Measurements from ENCODE around the gene ZNF184. TPM values are rescaled to one million over a fixed set of nuclear protein-coding genes. Genes with fewer than 3 reads are reported as not detected.

Gene ZNF184
- total and polyA plus RNA-seq, 10 of the 15 experiments (the other 5 are each of a cell fraction or from before 2014, with no cell fraction given), result 4.1 to 15.1 (median 8.3) TPM

GRCh38 chr6:27479319-27480182 lies 6.6 kb upstream of the ZNF184 start (continued):
- TF ChIP-seq RELA (IDR thresholded peaks at IDR 0.05; ENCODE audit: borderline replicate concordance, partially characterized antibody) (peak; percentile 61), CREB1 (IDR thresholded peaks at IDR 0.05; ENCODE audit: low read depth) (peak; percentile 90), BACH1 (IDR thresholded peaks at IDR 0.05; ENCODE audit: borderline replicate concordance) (no peak), SRF (IDR thresholded peaks at IDR 0.05; ENCODE audit: low read depth in 2 of 2, low read length in 2 of 2) (no peak), RAD51 (IDR thresholded peaks at IDR 0.05) (no peak), BMI1 (IDR thresholded peaks at IDR 0.05; ENCODE audit: borderline replicate concordance) (no peak), SUPT20H (IDR thresholded peaks at IDR 0.05; ENCODE audit: borderline replicate concordance, control insufficient read depth, low read depth, low read length) (no peak), ZNF622 (IDR thresholded peaks at IDR 0.05) (no peak), SPI1 (IDR thresholded peaks at IDR 0.05; ENCODE audit: borderline replicate concordance, insufficient read depth, low read depth, low read length) (peak; percentile 60; the same call in 1 of the 2 replicates)
- TF ChIP-seq, protein P1, sequence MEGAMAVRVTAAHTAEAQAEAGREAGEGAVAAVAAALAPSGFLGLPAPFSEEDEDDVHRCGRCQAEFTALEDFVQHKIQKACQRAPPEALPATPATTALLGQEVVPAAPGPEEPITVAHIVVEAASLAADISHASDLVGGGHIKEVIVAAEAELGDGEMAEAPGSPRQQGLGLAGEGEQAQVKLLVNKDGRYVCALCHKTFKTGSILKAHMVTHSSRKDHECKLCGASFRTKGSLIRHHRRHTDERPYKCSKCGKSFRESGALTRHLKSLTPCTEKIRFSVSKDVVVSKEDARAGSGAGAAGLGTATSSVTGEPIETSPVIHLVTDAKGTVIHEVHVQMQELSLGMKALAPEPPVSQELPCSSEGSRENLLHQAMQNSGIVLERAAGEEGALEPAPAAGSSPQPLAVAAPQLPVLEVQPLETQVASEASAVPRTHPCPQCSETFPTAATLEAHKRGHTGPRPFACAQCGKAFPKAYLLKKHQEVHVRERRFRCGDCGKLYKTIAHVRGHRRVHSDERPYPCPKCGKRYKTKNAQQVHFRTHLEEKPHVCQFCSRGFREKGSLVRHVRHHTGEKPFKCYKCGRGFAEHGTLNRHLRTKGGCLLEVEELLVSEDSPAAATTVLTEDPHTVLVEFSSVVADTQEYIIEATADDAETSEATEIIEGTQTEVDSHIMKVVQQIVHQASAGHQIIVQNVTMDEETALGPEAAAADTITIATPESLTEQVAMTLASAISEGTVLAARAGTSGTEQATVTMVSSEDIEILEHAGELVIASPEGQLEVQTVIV (IDR thresholded peaks at IDR 0.05; ENCODE audit: borderline replicate concordance, partially characterized antibody), result no peak
- TF ChIP-seq, protein P2, sequence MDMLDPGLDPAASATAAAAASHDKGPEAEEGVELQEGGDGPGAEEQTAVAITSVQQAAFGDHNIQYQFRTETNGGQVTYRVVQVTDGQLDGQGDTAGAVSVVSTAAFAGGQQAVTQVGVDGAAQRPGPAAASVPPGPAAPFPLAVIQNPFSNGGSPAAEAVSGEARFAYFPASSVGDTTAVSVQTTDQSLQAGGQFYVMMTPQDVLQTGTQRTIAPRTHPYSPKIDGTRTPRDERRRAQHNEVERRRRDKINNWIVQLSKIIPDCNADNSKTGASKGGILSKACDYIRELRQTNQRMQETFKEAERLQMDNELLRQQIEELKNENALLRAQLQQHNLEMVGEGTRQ (IDR thresholded peaks at IDR 0.05; ENCODE audit: borderline replicate concordance, low read depth, low read length), result no peak
- TF ChIP-seq, protein P3, sequence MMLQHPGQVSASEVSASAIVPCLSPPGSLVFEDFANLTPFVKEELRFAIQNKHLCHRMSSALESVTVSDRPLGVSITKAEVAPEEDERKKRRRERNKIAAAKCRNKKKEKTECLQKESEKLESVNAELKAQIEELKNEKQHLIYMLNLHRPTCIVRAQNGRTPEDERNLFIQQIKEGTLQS (IDR thresholded peaks at IDR 0.05; ENCODE audit: borderline replicate concordance, extremely low read depth, low read depth, low read length), result no peak

Measured in GM12878 (cell line).